H9 (cell line): Measurements from ENCODE around the gene FILIP1. TPM values are rescaled to one million over a fixed set of nuclear protein-coding genes. Genes with fewer than 3 reads are reported as not detected.

Experiments
- DNase-seq: peaks from one replicate; pipeline ENCODE4 v3.0.0-alpha.2; 2017
- H2AFZ ChIP-seq: one replicate; pipeline ENCODE4 v1.6.1; 2013; ENCODE audit warnings: mild to moderate bottlenecking, low read length, control low read depth, moderate library complexity
- H2AK5ac ChIP-seq: 2 replicates; pipeline ENCODE4 v1.6.1; 2013; ENCODE audit warnings: low read length, control low read depth, mixed read lengths; ENCODE audit not compliant: insufficient read length
- H2BK120ac ChIP-seq: one replicate; pipeline ENCODE4 v1.6.1; 2013; ENCODE audit warnings: low read depth, mild to moderate bottlenecking, low read length, control low read depth, inconsistent platforms; ENCODE audit not compliant: poor library complexity, severe bottlenecking
- H2BK12ac ChIP-seq: 2 replicates; pipeline ENCODE4 v1.6.1; 2013; ENCODE audit warnings: low read length, control low read depth, mixed read lengths, low read depth; ENCODE audit not compliant: insufficient read length
- H2BK15ac ChIP-seq: 2 replicates; pipeline ENCODE4 v1.6.1; 2013; ENCODE audit warnings: low read depth, low read length, control low read depth
- H2BK20ac ChIP-seq: one replicate; pipeline ENCODE4 v1.6.1; 2013; ENCODE audit warnings: low read depth, mild to moderate bottlenecking, low read length, control low read depth, inconsistent platforms; ENCODE audit not compliant: poor library complexity, severe bottlenecking
- H2BK5ac ChIP-seq: 2 replicates; pipeline ENCODE4 v1.6.1; 2013; ENCODE audit warnings: low read length, control low read depth, mixed read lengths; ENCODE audit not compliant: insufficient read length
- H3K14ac ChIP-seq: 2 replicates; pipeline ENCODE4 v1.6.1; 2013; ENCODE audit warnings: low read length, control low read depth; ENCODE audit not compliant: insufficient read depth
- H3K18ac ChIP-seq: 2 replicates; pipeline ENCODE4 v1.6.1; 2013; ENCODE audit warnings: low read depth, mild to moderate bottlenecking, mixed read lengths, low read length, control low read depth; ENCODE audit not compliant: insufficient read length
- H3K23ac ChIP-seq: 2 replicates; pipeline ENCODE4 v1.6.1; 2013; ENCODE audit warnings: low read length, control low read depth, mixed read lengths, low read depth; ENCODE audit not compliant: insufficient read length
- H3K23me2 ChIP-seq: 2 replicates; pipeline ENCODE4 v1.6.1; 2013; ENCODE audit warnings: low read depth, mild to moderate bottlenecking, mixed read lengths, low read length, control low read depth; ENCODE audit not compliant: insufficient read length, poor library complexity, severe bottlenecking
- H3K27ac ChIP-seq: 2 replicates; pipeline ENCODE4 v1.5.1; 2013; ENCODE audit warnings: low read length, control low read depth, mixed read lengths, low read depth; ENCODE audit not compliant: insufficient read length
- H3K27me3 ChIP-seq: 2 replicates; pipeline ENCODE4 v1.6.1; 2013; ENCODE audit warnings: low read length, control low read depth, inconsistent platforms; ENCODE audit not compliant: insufficient read depth
- H3K4ac ChIP-seq: 2 replicates; pipeline ENCODE4 v1.6.1; 2013; ENCODE audit warnings: low read depth, mild to moderate bottlenecking, control low read depth, inconsistent platforms, low read length, moderate library complexity
- H3K4me1 ChIP-seq: 2 replicates; pipeline ENCODE4 v1.6.1; 2013; ENCODE audit warnings: low read length, control low read depth, inconsistent platforms; ENCODE audit not compliant: insufficient read depth
- H3K4me2 ChIP-seq: 2 replicates; pipeline ENCODE4 v1.6.1; 2013; ENCODE audit warnings: low read length, control low read depth, mixed read lengths; ENCODE audit not compliant: insufficient read length, insufficient read depth
- H3K56ac ChIP-seq: 2 replicates; pipeline ENCODE4 v1.6.1; 2013; ENCODE audit warnings: low read depth, mild to moderate bottlenecking, mixed read lengths, low read length, control low read depth; ENCODE audit not compliant: insufficient read length
- H3K79me1 ChIP-seq: 2 replicates; pipeline ENCODE4 v1.6.1; 2013; ENCODE audit warnings: low read depth, mild to moderate bottlenecking, moderate library complexity, low read length, control low read depth, inconsistent platforms; ENCODE audit not compliant: insufficient read depth, poor library complexity, severe bottlenecking
- H3K79me2 ChIP-seq: 2 replicates; pipeline ENCODE4 v1.6.1; 2013; ENCODE audit warnings: low read length, control low read depth, inconsistent platforms; ENCODE audit not compliant: insufficient read depth
- H3K9ac ChIP-seq: 2 replicates; pipeline ENCODE4 v1.6.1; 2013; ENCODE audit warnings: low read length, control low read depth, mixed read lengths; ENCODE audit not compliant: insufficient read length; ENCODE audit errors: extremely low read depth
- H3K9me3 ChIP-seq: one replicate; pipeline ENCODE4 v1.6.1; 2013; ENCODE audit warnings: low read depth, low read length, inconsistent platforms; ENCODE audit not compliant: control insufficient read depth
- H3T11ph ChIP-seq: one replicate; pipeline ENCODE4 v1.6.1; 2013; ENCODE audit warnings: mild to moderate bottlenecking, low read length, control low read depth, inconsistent platforms
- H4K20me1 ChIP-seq: one replicate; pipeline ENCODE4 v1.6.1; 2013; ENCODE audit not compliant: control insufficient read depth, insufficient read length, insufficient read depth
- H4K5ac ChIP-seq: 2 replicates; pipeline ENCODE4 v1.6.1; 2013; ENCODE audit warnings: low read depth, mild to moderate bottlenecking, mixed read lengths, low read length, control low read depth; ENCODE audit not compliant: insufficient read length
- H4K8ac ChIP-seq: replicated peaks from 2 replicates; pipeline ENCODE4 v1.6.1; 2013; ENCODE audit warnings: low read length, control low read depth, mixed read lengths, low read depth; ENCODE audit not compliant: insufficient read length
- H4K91ac ChIP-seq: 2 replicates; pipeline ENCODE4 v1.6.1; 2013; ENCODE audit warnings: low read depth, mild to moderate bottlenecking, moderate library complexity, mixed read lengths, low read length, control low read depth; ENCODE audit not compliant: insufficient read length
- H3K27ac Mint-ChIP-seq, 3 experiments: 2 replicates in 2 of 3; 3 replicates in 1 of 3; pipeline ENCODE4 v1.8.0; 2020 to 2021; ENCODE audit warnings: mixed read lengths in 3 of 3, mild to moderate bottlenecking in 1 of 3, moderate library complexity in 1 of 3
- H3K27me3 Mint-ChIP-seq: 2 replicates; pipeline ENCODE4 v1.8.0; 2021; ENCODE audit warnings: low read depth, mild to moderate bottlenecking, moderate library complexity, mixed read lengths
- H3K36me3 Mint-ChIP-seq, 3 experiments: 2 replicates in 2 of 3; 3 replicates in 1 of 3; pipeline ENCODE4 v1.8.0; 2020 to 2021; ENCODE audit warnings: low read depth in 3 of 3, mixed read lengths in 3 of 3; ENCODE audit not compliant: insufficient read depth in 1 of 3
- H3K4me1 Mint-ChIP-seq, 2 experiments: 2 replicates each; pipeline ENCODE4 v1.8.0; 2020; ENCODE audit warnings: mixed read lengths in 2 of 2
- H3K4me3 Mint-ChIP-seq, 2 experiments: 2 replicates in 1 of 2; 3 replicates in 1 of 2; pipeline ENCODE4 v1.8.0; 2020 to 2021; ENCODE audit warnings: mild to moderate bottlenecking in 2 of 2, mixed read lengths in 2 of 2, moderate library complexity in 1 of 2
- H3K9me3 Mint-ChIP-seq, 2 experiments: 2 replicates in 1 of 2; 3 replicates in 1 of 2; pipeline ENCODE4 v1.8.0; 2020; ENCODE audit warnings: mild to moderate bottlenecking in 2 of 2, mixed read lengths in 2 of 2, moderate library complexity in 1 of 2
- WGBS: extraction: QIAGEN DNeasy Blood & Tissue Kit; methylation state at CpG from one replicate; pipeline ENCODE4 v1.1.7; 2013; ENCODE audit warnings: missing lambda C conversion rate, low lambda C conversion rate, mixed read lengths; ENCODE audit not compliant: insufficient read length; ENCODE audit errors: extremely low coverage; 5-methylcytosine and 5-hydroxymethylcytosine counted together
- total RNA-seq: library from RNA; stranded (reverse); gene quantifications from 2 replicates; pipeline ENCODE4 v1.2.1, GENCODE V29; 2021
- TF ChIP-seq, protein P1 (sequence below): fragments of 200-600 bp; sonication (generic); conservative IDR thresholded peaks from 3 replicates; pipeline ENCODE4 v1.8.0; 2021; ENCODE audit warnings: antibody characterized with exemption, mild to moderate bottlenecking

The FILIP1 gene
- total RNA-seq, 1 experiment from 2014 or later, result 10.5 TPM

GRCh38 chr6:75250552-75250951, 243.0 kb downstream of the FILIP1 start:
- no peaks in the 10 kb centered on the region for H3K27me3 Mint-ChIP-seq
- TF ChIP-seq, protein P1, sequence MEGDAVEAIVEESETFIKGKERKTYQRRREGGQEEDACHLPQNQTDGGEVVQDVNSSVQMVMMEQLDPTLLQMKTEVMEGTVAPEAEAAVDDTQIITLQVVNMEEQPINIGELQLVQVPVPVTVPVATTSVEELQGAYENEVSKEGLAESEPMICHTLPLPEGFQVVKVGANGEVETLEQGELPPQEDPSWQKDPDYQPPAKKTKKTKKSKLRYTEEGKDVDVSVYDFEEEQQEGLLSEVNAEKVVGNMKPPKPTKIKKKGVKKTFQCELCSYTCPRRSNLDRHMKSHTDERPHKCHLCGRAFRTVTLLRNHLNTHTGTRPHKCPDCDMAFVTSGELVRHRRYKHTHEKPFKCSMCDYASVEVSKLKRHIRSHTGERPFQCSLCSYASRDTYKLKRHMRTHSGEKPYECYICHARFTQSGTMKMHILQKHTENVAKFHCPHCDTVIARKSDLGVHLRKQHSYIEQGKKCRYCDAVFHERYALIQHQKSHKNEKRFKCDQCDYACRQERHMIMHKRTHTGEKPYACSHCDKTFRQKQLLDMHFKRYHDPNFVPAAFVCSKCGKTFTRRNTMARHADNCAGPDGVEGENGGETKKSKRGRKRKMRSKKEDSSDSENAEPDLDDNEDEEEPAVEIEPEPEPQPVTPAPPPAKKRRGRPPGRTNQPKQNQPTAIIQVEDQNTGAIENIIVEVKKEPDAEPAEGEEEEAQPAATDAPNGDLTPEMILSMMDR, result no peak
- no peak overlapping the region for H3K4me3 Mint-ChIP-seq
- H2AFZ ChIP-seq, result no peak overlapping the region
- no peak overlapping the region for H2BK20ac ChIP-seq
- H2BK120ac ChIP-seq, result no peak overlapping the region
- no peaks in the 10 kb centered on the region for H3K23me2 ChIP-seq
- H3K27ac ChIP-seq, result no peak overlapping the region
- H3K79me2 ChIP-seq, result no peaks in the 10 kb centered on the region
- DNase-seq, result no peak
- no CpG with 5 or more reads among the region's 2 CpGs for WGBS
- H2BK12ac ChIP-seq, result no peak overlapping the region
- no peaks in the 10 kb centered on the region for H3K79me1 ChIP-seq
- H4K91ac ChIP-seq, result no peak overlapping the region
- no peaks in the 10 kb centered on the region for H4K20me1 ChIP-seq
- peaks cover 28 to 32% of the 10 kb centered on the region in 2 experiments for H3K4me1 Mint-ChIP-seq
- H3K18ac ChIP-seq, result no peak overlapping the region
- no peak overlapping the region for H2BK15ac ChIP-seq
- H3K23ac ChIP-seq, result no peak overlapping the region
- no peaks in the 10 kb centered on the region for H3K9me3 Mint-ChIP-seq
- H3K4me1 ChIP-seq, result peaks cover 5% of the 10 kb centered on the region; the same call in 1 of the 2 replicates
- no peak overlapping the region for H3K14ac ChIP-seq
- peaks cover 0 to 7% (median 4%) of the 10 kb centered on the region in 3 experiments; a peak in 3 of 7 replicates for H3K36me3 Mint-ChIP-seq
- H3K27me3 ChIP-seq, result no peaks in the 10 kb centered on the region
- H3T11ph ChIP-seq, result no peak overlapping the region
- peak overlapping the region in 1 of 3 experiments; percentile 87; a peak in 1 of 7 replicates for H3K27ac Mint-ChIP-seq
- H3K9me3 ChIP-seq, result no peaks in the 10 kb centered on the region
- no peak overlapping the region for H4K5ac ChIP-seq
- H3K4ac ChIP-seq, result no peak overlapping the region
- H4K8ac ChIP-seq, result no peak overlapping the region
- no peak overlapping the region for H3K9ac ChIP-seq
- no peak overlapping the region for H3K56ac ChIP-seq
- H3K4me2 ChIP-seq, result no peak overlapping the region
- no peak overlapping the region for H2AK5ac ChIP-seq
- no peak overlapping the region for H2BK5ac ChIP-seq
